DND-41 (cell line): ENCODE data around the gene ZNF236.
"Not testable (repeated sequence)": the region's sequence is repeated elsewhere in the genome, so short reads cannot be mapped to it uniquely, and the experiment has no call there.

Source experiments
- ATAC-seq: fragments of 200-7000 bp; cut with Tn5 transposase; 3 replicates; pipeline ENCODE4 v1.9.1; 2021; ENCODE audit warnings: low read depth; ENCODE audit not compliant: insufficient read depth
- DNase-seq: peaks from one replicate; pipeline ENCODE4 v3.0.0-alpha.2; 2020
- H2AFZ ChIP-seq: 2 replicates; pipeline ENCODE4 v1.6.0; 2012; ENCODE audit warnings: low read depth, low read length
- H3K27ac ChIP-seq: 2 replicates; pipeline ENCODE4 v1.5.1; 2012; ENCODE audit warnings: low read length, inconsistent platforms
- H3K27me3 ChIP-seq: fragments of 200-600 bp; sonication (generic); 2 replicates; pipeline ENCODE4 v1.6.0; 2012; ENCODE audit warnings: low read length, mild to moderate bottlenecking, inconsistent platforms; ENCODE audit not compliant: insufficient read depth, poor library complexity
- H3K36me3 ChIP-seq: 2 replicates; pipeline ENCODE4 v1.5.1; 2012; ENCODE audit warnings: low read length, inconsistent platforms; ENCODE audit not compliant: insufficient read depth
- H3K4me1 ChIP-seq: 2 replicates; pipeline ENCODE4 v1.5.1; 2012; ENCODE audit warnings: mild to moderate bottlenecking, low read length; ENCODE audit not compliant: insufficient read depth
- H3K4me2 ChIP-seq: 2 replicates; pipeline ENCODE4 v1.6.0; 2012; ENCODE audit warnings: mild to moderate bottlenecking, moderate library complexity, low read length, inconsistent platforms; ENCODE audit not compliant: insufficient read depth
- H3K4me3 ChIP-seq, 2 experiments: fragments of 200-600 bp in 1 of 2; shearing (Covaris generic) in 1 of 2; 2 replicates each; pipeline ENCODE4 v1.5.1; 2012 to 2016; ENCODE audit warnings: inconsistent platforms in 2 of 2, low read length in 2 of 2, mild to moderate bottlenecking in 2 of 2, low read depth in 1 of 2, moderate library complexity in 1 of 2
- H3K79me2 ChIP-seq: 2 replicates; pipeline ENCODE4 v1.6.0; 2012; ENCODE audit warnings: low read length, inconsistent platforms; ENCODE audit not compliant: insufficient read depth
- H3K9ac ChIP-seq: 2 replicates; pipeline ENCODE4 v1.6.0; 2012; ENCODE audit warnings: low read depth, mild to moderate bottlenecking, inconsistent platforms, low read length, moderate library complexity
- H3K9me3 ChIP-seq: 2 replicates; pipeline ENCODE4 v1.5.1; 2012; ENCODE audit warnings: low read length, moderate library complexity, mild to moderate bottlenecking, inconsistent platforms; ENCODE audit not compliant: insufficient read depth, severe bottlenecking
- H4K20me1 ChIP-seq: 2 replicates; pipeline ENCODE4 v1.6.0; 2012; ENCODE audit warnings: low read length; ENCODE audit not compliant: insufficient read depth
- CTCF ChIP-seq: IDR thresholded peaks from 2 replicates; pipeline ENCODE4 v1.5.1; 2012; ENCODE audit warnings: borderline replicate concordance, low read length, moderate library complexity, mild to moderate bottlenecking; ENCODE audit not compliant: poor library complexity, severe bottlenecking; ENCODE audit errors: extremely low read depth
- EZH2 ChIP-seq: IDR thresholded peaks from 3 replicates; pipeline ENCODE4 v1.6.1; 2012; ENCODE audit warnings: borderline replicate concordance, low read depth, mild to moderate bottlenecking, moderate library complexity, low read length, inconsistent platforms; ENCODE audit not compliant: severe bottlenecking

The ZNF236 gene

GRCh38 chr18:76938619-76939018 is 116.3 kb downstream of the ZNF236 start:
- Histone ChIP-seq H3K36me3 (peaks cover 71% of the 10 kb centered on the region), H3K4me3 (no peak overlapping the region), H4K20me1 (no peaks in the 10 kb centered on the region), H3K27ac (no peak overlapping the region), H3K27me3 (no peaks in the 10 kb centered on the region), H3K4me1 (no peaks in the 10 kb centered on the region), H3K79me2 (no peaks in the 10 kb centered on the region), H2AFZ (no peak overlapping the region), H3K9ac (no peak overlapping the region), H3K9me3 (no peaks in the 10 kb centered on the region), H3K4me2 (no peak overlapping the region)
- DNase-seq (no peak), ATAC-seq (no peak)
- no peak for TF ChIP-seq EZH2
- no peak for TF ChIP-seq CTCF

GRCh38 chr18:76941284-76941683 is 118.9 kb downstream of the ZNF236 start:
- no peaks in the 10 kb centered on the region for H3K79me2 ChIP-seq
- no peaks in the 10 kb centered on the region for H4K20me1 ChIP-seq
- TF ChIP-seq EZH2 (no peak), CTCF (no peak)
- no peaks in the 10 kb centered on the region for H3K27me3 ChIP-seq
- H3K27ac ChIP-seq, result no peak overlapping the region
- ATAC-seq (no peak), DNase-seq (no peak)
- H3K4me3 ChIP-seq, result no peak overlapping the region
- no peak overlapping the region for H3K4me2 ChIP-seq
- no peaks in the 10 kb centered on the region for H3K9me3 ChIP-seq
- no peak overlapping the region for H2AFZ ChIP-seq
- no peak overlapping the region for H3K9ac ChIP-seq
- no peaks in the 10 kb centered on the region for H3K4me1 ChIP-seq
- peaks cover 73% of the 10 kb centered on the region for H3K36me3 ChIP-seq

GRCh38 chr18:76943542-76944339 is 121.4 kb downstream of the ZNF236 start:
- no peaks in the 10 kb centered on the region for H3K27me3 ChIP-seq
- H4K20me1 ChIP-seq, result no peaks in the 10 kb centered on the region
- H3K79me2 ChIP-seq, result no peaks in the 10 kb centered on the region
- no peak overlapping the region for H3K27ac ChIP-seq
- no peaks in the 10 kb centered on the region for H3K9me3 ChIP-seq
- H3K9ac ChIP-seq, result no peak overlapping the region
- ATAC-seq (no peak), DNase-seq (no peak)
- no peak overlapping the region for H2AFZ ChIP-seq
- H3K36me3 ChIP-seq, result peaks cover 72% of the 10 kb centered on the region
- H3K4me1 ChIP-seq, result no peaks in the 10 kb centered on the region
- no peak overlapping the region for H3K4me2 ChIP-seq
- TF ChIP-seq EZH2 (no peak), CTCF (no peak)
- H3K4me3 ChIP-seq, result no peak overlapping the region

GRCh38 chr18:76944346-76944745 is 122.0 kb downstream of the ZNF236 start:
- H3K9ac ChIP-seq, H3K27ac ChIP-seq, H3K27me3 ChIP-seq, DNase-seq, H4K20me1 ChIP-seq, ATAC-seq, H3K9me3 ChIP-seq, H3K4me1 ChIP-seq, H3K79me2 ChIP-seq, H3K4me3 ChIP-seq, H2AFZ ChIP-seq, H3K4me2 ChIP-seq: not testable (repeated sequence)
- peaks cover 68% of the 10 kb centered on the region for H3K36me3 ChIP-seq
